Measurements from ENCODE around the gene LYST.
"Not testable (repeated sequence)": the region's sequence is repeated elsewhere in the genome, so short reads cannot be mapped to it uniquely, and the experiment has no call there.

The LYST gene

DNA sequence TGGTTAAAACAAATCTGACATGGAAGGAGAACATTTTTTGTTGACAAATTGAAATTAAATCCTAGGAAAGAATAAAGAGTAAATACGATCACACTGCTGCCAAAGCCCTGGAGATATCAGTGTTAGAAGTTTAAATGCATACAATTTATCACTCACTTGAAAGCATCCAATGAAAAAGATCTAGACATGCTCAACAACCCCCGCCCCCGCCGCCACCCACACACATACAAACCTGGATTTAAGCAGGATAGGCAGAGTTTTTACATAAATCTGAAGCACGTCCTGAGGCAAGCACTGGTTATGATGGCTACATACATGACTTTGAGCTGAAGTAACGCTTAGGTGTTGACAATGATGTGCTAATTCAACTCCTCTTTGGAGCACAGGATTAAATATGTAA lies 58.5 kb downstream of the LYST start:
- DNase-seq (ENCODE audit: insufficient read length, low spot score) (no peak), FAIRE-seq (no peak)
- TF ChIP-seq POLR2A (IDR thresholded peaks at IDR 0.05; ENCODE audit: low read depth, low read length) = no peak

- no peak for TF ChIP-seq POLR2A (IDR thresholded peaks at IDR 0.05; ENCODE audit: low read depth, low read length)
- DNase-seq (ENCODE audit: insufficient read length, low spot score) = no peak
- no peak for FAIRE-seq
Observed at GRCh38 chr1:235806123-235806522, 60.6 kb downstream of the LYST start.

- TF ChIP-seq POLR2A (IDR thresholded peaks at IDR 0.05; ENCODE audit: low read depth, low read length) = no peak
- no peak for DNase-seq (ENCODE audit: insufficient read length, low spot score)
- FAIRE-seq = no peak
Observed at GRCh38 chr1:235802573-235803346, 63.9 kb downstream of the LYST start.

DNA sequence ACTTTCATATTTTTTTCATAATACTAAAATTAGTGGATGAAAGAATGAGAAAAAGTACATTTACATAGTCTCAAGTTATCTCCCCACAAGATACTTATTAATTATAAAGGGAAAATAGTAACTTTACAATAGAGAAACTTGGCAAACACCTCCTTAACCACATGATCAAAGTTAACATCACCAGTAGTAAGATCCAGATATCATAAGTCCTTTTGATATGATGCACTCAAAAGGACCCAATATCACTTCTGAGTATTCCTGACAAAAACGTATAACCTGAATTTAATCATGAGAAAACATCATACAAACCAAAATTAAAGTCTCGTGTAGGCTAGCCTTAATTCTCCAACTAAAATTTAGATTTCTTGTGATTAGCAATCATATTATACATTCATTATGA lies 67.4 kb downstream of the LYST start:
- DNase-seq (ENCODE audit: insufficient read length, low spot score) = no peak
- FAIRE-seq = no peak
- no peak for TF ChIP-seq POLR2A (IDR thresholded peaks at IDR 0.05; ENCODE audit: low read depth, low read length)

DNA sequence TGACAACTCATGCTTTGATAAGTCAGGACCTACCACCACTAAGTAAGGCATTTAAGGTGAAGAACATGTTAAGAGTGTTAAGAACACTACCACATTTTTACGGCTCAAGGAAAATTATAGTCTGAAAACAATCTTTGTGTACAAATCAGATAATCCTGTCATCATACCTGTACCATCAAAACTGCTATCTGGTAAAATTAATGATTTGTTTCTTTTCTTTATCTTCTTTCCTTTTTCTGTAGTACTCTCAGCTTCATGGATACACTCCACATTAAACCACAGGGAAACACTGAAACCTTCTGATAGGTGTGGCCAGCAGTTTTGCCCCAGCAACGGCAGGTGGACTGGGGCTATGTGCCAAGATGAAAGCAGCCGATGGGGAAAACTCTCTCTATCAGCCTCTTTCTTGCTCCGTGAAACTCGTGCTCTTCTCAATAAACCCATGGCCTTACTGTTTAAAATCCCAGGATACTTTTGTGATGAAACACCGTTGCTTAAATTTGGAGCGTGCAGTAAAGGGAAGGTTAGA lies 75.1 kb downstream of the LYST start:
- FAIRE-seq = no peak

DNA sequence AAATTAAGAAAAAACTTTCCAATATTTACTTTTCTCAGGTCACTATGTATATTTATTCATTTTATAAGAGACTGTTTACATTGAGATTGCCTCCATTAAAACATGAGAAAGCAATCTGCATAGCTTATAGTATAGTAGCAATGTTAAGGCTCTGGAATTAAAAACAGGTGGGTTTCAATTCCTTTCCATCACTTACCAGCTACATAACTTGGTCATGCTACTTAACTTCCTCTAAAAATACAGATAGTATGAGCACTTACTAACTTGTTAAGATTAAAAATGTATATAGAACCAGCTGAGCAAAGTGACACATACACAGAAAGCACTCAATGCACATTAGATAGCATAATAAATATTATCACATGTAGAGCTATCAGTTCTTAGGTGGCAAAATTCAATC lies 76.6 kb downstream of the LYST start:
- FAIRE-seq (no peak), DNase-seq (ENCODE audit: insufficient read length, low spot score) (no peak)
- TF ChIP-seq POLR2A (IDR thresholded peaks at IDR 0.05; ENCODE audit: low read depth, low read length) = no peak

More for the DNA sequence above, 75.1 kb downstream of the LYST start:
- no peak for DNase-seq (ENCODE audit: insufficient read length, low spot score)
- TF ChIP-seq POLR2A (IDR thresholded peaks at IDR 0.05; ENCODE audit: low read depth, low read length) = no peak

DNA sequence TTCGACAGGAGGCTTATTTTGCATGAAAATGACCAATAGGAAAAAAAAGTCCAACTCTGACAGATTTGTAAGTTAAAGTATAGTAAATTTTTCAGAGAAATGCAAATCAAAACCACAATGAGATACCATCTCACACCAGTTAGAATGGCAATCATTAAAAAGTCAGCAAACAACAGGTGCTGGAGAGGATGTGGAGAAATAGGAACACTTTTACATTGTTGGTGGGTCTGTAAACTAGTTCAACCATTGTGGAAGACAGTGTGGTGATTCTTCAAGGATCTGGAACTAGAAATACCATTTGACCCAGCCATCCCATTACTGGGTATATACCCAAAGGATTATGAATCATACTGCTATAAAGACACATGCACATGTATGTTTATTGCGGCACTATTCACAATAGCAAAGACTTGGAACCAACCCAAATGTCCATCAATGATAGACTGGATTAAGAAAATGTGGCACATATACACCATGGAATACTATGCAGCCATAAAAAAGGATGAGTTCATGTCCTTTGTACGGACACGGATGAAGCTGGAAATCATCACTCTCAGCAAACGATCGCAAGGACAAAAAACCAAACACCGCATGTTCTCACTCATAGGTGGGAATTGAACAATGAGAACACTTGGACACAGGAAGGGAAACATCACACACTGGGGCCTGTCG lies 80.3 kb downstream of the LYST start:
- FAIRE-seq; DNase-seq (ENCODE audit: insufficient read length, low spot score): not testable (repeated sequence)

DNA sequence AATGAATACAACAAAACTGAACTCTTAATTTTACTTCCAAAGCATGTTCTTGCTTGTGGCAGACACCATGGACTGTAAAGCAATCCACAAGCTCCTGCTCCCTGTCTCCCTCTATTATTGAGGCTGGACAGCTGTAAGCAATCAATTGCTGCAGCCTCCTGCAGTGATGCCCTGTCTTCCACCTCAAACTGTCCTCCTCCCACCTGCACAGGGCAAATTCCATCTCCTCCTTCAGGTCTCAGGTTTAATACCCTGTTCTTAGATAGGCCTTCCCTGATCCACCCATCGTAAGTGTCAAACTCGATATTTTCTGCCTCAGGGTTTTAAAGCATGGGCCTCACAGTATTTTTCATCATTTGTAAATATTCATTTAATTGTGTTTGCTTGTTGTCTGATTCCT lies 81.8 kb downstream of the LYST start:
- FAIRE-seq (no peak), DNase-seq (ENCODE audit: insufficient read length, low spot score) (no peak)
- TF ChIP-seq POLR2A (IDR thresholded peaks at IDR 0.05; ENCODE audit: low read depth, low read length) = no peak

GRCh38 chr1:235783148-235783776 lies 83.4 kb downstream of the LYST start:
- TF ChIP-seq POLR2A (IDR thresholded peaks at IDR 0.05; ENCODE audit: low read depth, low read length) = no peak
- DNase-seq (ENCODE audit: insufficient read length, low spot score) (no peak), FAIRE-seq (no peak)

DNA sequence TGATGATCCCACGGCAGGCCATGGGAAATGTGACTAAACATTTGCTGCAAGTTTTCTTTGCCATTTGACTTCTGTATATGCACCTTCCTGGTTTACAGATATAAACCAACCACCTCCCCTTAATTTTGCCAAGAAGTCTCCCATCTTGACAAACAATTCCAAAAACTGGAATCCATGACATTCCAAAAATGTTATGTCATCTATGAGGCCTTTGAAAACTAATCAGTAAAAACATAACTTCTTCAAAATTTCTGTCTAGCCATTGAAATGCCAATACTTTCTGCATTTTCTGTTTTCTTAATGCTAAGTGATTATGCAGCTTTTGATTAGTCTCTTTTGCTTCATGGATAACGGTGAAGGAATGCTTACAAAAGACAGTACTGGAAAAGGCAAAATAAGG lies 84.1 kb downstream of the LYST start:
- DNase-seq (ENCODE audit: insufficient read length, low spot score) = no peak
- no peak for TF ChIP-seq POLR2A (IDR thresholded peaks at IDR 0.05; ENCODE audit: low read depth, low read length)
- FAIRE-seq = no peak

DNA sequence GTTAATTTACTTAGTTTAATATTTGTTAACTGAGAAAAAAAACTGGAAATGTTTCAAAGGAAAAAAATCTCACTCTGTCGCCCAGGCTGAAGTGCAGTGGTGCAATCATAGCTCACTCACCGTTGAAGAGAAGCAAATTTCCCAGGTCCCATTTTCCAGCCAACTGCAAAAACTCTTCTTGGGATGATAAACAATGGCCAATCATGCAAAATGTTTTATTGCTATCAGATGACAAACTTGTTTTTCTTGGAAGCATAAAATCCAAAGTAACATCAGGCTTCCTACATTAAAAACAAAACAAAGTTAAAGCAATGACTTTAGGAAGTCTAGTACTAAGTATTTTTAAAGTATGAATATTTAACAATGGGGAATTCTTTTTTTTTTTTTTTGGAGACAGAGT lies 84.9 kb downstream of the LYST start:
- FAIRE-seq (no peak), DNase-seq (ENCODE audit: insufficient read length, low spot score) (no peak)
- no peak for TF ChIP-seq POLR2A (IDR thresholded peaks at IDR 0.05; ENCODE audit: low read depth, low read length)

GRCh38 chr1:235779770-235780169 lies 86.9 kb downstream of the LYST start:
- no peak for FAIRE-seq
- no peak for DNase-seq (ENCODE audit: insufficient read length, low spot score)
- TF ChIP-seq POLR2A (IDR thresholded peaks at IDR 0.05; ENCODE audit: low read depth, low read length) = no peak

DNA sequence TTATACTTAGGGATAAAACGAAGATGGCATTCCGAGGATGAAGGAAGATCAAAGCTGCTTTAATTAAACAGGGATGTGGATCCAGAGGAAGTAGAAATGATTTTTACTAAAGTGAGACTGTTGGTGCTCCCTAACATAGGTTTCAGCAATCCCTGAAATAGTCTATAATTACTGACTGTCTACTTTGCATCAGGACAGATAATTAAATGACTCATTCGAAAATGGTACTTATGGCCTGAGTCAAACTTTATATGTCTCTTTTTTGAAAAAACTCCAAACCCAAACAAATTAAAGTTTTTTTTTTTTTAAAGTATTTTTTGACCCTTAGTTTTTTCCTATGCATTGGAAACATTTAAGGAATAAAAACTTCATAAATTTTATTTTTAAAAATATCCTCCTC lies 90.3 kb downstream of the LYST start:
- FAIRE-seq (no peak), DNase-seq (ENCODE audit: insufficient read length, low spot score) (no peak)
- no peak for TF ChIP-seq POLR2A (IDR thresholded peaks at IDR 0.05; ENCODE audit: low read depth, low read length)

DNA sequence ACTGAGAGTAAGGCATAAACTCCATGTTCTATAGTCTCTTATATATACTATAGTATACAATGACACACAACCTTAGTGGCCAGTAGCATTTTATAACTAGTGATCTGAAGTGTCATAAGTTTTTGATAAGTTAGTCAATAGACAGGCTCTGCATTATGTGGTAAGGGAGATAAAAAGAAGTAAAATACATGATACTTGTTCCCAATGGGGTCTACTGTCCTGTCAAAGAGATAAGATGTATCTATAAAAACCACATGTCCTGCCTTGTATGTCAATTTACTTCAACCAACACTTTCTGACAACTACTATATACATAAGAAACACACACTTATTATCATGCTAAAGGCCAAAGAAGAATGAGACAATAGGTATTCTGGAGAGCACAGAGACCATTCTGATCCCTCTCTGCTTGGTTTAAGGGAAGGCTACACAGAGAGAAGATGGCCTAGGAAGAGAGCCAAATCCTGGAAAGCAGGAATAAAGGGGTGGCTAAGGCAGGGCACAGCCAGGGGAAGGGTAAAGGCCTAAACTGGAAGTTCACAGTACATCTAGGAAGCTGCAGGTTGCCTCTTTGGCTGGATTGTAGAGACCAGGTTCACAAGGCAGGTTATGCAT lies 91.4 kb downstream of the LYST start:
- no peak for FAIRE-seq
- DNase-seq (ENCODE audit: insufficient read length, low spot score) = no peak
- TF ChIP-seq POLR2A (IDR thresholded peaks at IDR 0.05; ENCODE audit: low read depth, low read length) = no peak

All from H54 (cell line).